BE2C (cell line): ENCODE measurements around the gene MYO1F.
"Not testable (repeated sequence)": the region's sequence is repeated elsewhere in the genome, so short reads cannot be mapped to it uniquely, and the experiment has no call there.

Experiments
- DNase-seq: peaks from one replicate; pipeline ENCODE4 v3.0.0-alpha.2; 2020
- H3K27me3 ChIP-seq: fragments of 250-450 bp; sonication (Bioruptor Pico); 2 replicates; pipeline ENCODE4 v1.5.1; 2020; ENCODE audit warnings: mild to moderate bottlenecking
- H3K36me3 ChIP-seq: fragments of 250-450 bp; sonication (Bioruptor Pico); 2 replicates; pipeline ENCODE4 v1.5.1; 2020; ENCODE audit warnings: mild to moderate bottlenecking
- H3K4me1 ChIP-seq: fragments of 250-450 bp; sonication (Bioruptor Pico); 2 replicates; pipeline ENCODE4 v1.5.1; 2020
- H3K4me3 ChIP-seq: 2 replicates; pipeline ENCODE4 v1.5.1; 2011; ENCODE audit warnings: low read depth, low read length
- H3K9me3 ChIP-seq: fragments of 250-450 bp; sonication (Bioruptor Pico); 2 replicates; pipeline ENCODE4 v1.5.1; 2020
- TF ChIP-seq, protein P1 (sequence below): IDR thresholded peaks from 2 replicates; pipeline ENCODE4 v1.5.1; 2012; ENCODE audit warnings: mild to moderate bottlenecking, low read depth, low read length

MYO1F gene

DNA sequence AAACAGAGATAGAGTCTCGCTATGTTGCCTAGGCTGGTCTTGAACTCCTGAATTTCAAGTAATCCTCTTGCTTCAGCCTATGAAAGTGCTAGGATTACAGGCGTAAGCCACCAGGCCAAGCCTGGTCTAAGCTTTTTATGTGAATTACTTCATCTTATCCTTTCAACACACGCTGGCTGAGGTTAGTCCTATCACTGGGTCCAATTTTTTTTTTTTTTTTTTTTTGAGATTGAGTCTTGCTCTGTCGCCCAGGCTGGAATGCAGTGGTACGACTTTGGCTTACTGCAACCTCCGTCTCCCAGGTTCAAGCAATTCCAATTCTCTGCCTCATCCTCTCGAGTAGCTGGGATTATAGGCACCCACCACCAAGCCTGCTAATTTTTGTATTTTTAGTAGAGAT, 10.4 kb downstream of the MYO1F start:
- Histone ChIP-seq H3K9me3 (no peaks in the 10 kb centered on the region), H3K4me1 (no peaks in the 10 kb centered on the region), H3K36me3 (no peaks in the 10 kb centered on the region), H3K27me3 (no peaks in the 10 kb centered on the region), H3K4me3 (no peak overlapping the region)
- TF ChIP-seq, protein P1, sequence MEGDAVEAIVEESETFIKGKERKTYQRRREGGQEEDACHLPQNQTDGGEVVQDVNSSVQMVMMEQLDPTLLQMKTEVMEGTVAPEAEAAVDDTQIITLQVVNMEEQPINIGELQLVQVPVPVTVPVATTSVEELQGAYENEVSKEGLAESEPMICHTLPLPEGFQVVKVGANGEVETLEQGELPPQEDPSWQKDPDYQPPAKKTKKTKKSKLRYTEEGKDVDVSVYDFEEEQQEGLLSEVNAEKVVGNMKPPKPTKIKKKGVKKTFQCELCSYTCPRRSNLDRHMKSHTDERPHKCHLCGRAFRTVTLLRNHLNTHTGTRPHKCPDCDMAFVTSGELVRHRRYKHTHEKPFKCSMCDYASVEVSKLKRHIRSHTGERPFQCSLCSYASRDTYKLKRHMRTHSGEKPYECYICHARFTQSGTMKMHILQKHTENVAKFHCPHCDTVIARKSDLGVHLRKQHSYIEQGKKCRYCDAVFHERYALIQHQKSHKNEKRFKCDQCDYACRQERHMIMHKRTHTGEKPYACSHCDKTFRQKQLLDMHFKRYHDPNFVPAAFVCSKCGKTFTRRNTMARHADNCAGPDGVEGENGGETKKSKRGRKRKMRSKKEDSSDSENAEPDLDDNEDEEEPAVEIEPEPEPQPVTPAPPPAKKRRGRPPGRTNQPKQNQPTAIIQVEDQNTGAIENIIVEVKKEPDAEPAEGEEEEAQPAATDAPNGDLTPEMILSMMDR, result no peak
- no peak for DNase-seq

DNA sequence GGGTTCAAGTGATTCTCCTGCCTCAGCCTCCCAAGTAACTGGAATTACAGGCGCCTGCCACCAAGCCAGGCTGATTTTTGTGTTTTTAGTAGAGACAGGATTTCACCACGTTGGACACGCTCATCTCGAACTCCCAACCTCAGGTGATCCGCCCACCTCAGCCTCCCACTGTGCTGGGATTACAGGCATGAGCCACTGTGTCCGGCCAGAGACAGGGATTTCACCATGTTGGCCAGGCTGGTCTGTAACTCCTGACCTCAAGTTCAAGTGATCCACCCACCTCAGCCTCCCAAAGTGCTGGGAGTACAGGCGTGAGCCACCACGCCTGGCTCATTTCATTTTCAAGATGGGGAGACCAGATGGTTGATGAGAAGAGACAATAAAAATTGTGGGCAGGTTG, 12.4 kb downstream of the MYO1F start:
- H3K4me3 ChIP-seq, DNase-seq, H3K27me3 ChIP-seq, H3K4me1 ChIP-seq, H3K36me3 ChIP-seq, H3K9me3 ChIP-seq: not testable (repeated sequence)

DNA sequence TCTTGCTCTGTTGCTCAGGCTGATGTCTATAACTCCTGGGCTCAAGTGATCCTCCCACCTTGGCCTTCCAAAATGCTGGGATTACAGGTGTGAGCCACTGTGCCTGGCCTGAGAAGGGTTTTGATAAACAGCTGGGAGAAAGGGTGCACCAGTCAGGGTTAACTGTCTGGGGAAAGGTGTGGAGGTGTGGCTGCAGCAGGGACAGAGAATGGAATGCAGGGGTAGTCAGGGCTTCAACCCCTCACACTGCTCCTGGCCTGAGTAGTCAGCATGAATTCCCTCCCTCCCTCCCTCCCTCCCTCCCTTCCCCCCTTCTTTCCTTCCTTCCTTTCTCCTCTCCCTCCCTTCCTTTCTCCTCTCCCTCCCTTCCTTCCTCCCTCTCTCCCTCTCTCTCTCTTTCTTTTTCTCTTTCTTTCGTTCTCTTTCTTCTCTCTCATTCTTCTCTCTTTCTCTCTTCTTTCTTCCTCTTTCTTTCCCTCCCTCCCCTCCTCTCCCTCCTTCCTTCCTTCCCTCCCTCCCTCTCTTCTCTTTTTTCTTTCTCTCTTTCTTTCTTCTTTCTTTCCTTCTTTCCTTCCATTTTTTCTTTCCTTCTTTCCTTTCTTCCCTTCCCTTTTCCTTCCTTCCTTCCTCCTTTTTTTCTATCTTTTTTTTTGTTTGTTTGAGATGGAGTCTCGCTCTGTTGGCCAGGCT, 16.0 kb downstream of the MYO1F start:
- DNase-seq, result no peak
- TF ChIP-seq, protein P1, result no peak
- Histone ChIP-seq H3K36me3 (no peaks in the 10 kb centered on the region), H3K9me3 (no peaks in the 10 kb centered on the region), H3K4me1 (no peaks in the 10 kb centered on the region), H3K27me3 (no peaks in the 10 kb centered on the region), H3K4me3 (no peak overlapping the region)

DNA sequence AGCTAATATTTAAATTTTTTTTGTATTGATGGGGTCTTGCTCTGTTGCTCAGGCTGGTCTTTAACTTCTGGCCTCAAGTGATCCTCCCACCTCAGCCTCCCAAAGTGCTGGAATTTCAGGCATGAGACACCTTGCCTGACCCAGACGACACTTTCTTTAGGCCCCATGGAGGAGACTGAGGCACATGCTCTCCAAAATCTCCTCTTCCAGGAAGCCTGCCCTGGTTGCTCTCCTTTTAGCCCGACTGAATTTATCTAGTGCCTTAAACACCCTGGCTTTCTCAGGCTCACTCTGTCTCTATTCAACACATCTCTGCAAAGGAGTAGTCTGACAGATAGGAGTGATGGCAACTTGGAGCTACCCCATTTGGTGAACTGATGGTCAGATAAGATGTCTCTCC, 18.9 kb downstream of the MYO1F start:
- Histone ChIP-seq H3K4me3 (no peak overlapping the region), H3K36me3 (no peaks in the 10 kb centered on the region), H3K4me1 (no peaks in the 10 kb centered on the region), H3K9me3 (no peaks in the 10 kb centered on the region), H3K27me3 (no peaks in the 10 kb centered on the region)
- DNase-seq, result no peak
- TF ChIP-seq, protein P1, result no peak

DNA sequence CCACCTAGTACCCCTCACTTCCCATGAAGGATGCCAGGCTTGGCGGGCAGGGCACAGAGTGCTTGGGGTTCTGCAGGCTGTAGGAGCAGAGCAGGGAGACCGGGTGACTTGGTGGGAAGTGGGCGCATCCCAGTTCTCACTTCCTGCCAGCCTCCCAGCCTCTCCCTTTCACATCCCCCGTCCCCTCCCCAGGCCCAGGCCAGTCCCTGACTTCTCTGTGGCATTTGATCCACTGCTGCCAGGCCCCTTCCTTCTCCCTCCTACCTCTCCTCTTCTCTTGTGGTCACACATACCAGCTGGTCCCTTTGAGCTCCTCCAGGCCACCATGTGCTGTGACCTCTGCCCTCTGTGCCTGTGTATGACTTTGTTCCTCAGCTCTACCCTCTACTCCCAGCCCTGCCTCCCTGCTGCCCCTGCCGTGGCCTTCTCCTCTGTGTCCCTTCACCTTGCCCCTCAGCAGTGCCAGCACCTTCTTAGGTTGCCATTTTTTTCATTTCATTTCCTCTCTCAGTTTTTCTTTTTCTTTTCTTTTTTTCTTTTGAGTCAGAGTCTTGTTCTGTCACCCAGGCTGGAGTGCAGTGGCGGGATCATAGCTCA, 19.5 kb downstream of the MYO1F start:
- H3K27me3 ChIP-seq, result no peaks in the 10 kb centered on the region
- TF ChIP-seq, protein P1, result no peak
- no peaks in the 10 kb centered on the region for H3K4me1 ChIP-seq
- no peaks in the 10 kb centered on the region for H3K9me3 ChIP-seq
- H3K36me3 ChIP-seq, result no peaks in the 10 kb centered on the region
- no peak for DNase-seq
- no peak overlapping the region for H3K4me3 ChIP-seq

DNA sequence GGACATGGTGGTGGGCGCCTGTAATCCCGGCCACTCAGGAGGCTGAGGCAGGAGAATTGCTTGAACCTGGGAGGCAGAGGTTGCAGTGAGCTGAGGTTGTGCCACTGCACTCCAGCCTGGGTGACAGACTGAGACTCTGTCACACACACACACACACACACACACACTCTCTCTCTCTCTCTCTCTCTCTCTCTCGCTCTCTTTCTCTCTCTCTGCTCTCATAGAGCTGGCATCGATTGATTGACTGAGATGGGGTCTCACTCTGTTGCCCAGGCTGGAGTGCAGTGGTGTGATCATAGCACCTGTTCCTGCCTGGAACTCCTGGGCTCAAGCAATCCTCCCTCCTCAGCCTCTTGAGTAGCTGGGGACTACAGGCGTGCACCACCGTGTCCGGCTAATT, 23.5 kb downstream of the MYO1F start:
- not testable (repeated sequence) for DNase-seq, H3K27me3 ChIP-seq, H3K36me3 ChIP-seq

DNA sequence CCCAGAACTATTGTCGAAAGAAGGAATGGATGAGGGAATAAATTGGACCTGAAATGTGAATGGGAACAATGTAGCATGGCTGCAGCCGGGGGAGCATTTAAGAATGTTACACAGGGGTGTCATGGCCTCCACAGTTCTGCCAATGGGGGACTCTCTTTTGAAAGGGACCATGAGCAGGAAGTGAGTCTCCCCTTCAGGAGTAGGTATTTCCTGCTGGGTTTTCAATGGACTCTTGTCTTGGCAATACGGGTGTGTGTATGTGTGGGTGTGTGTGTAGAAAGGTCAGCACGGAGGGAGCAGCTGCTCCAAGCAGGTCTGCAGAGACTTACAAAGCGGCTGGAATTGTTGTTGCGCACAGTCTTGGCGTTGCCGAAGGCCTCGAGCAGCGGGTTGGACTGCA, 24.4 kb downstream of the MYO1F start:
- H3K36me3 ChIP-seq, result no peaks in the 10 kb centered on the region
- no peaks in the 10 kb centered on the region for H3K4me1 ChIP-seq
- peak; percentile 34 for DNase-seq
- TF ChIP-seq, protein P1, result no peak
- no peaks in the 10 kb centered on the region for H3K27me3 ChIP-seq
- H3K9me3 ChIP-seq, result no peaks in the 10 kb centered on the region
- 0 out of 2 replicates have a peak overlapping the region, but pooled peaks have one; percentile 16 for H3K4me3 ChIP-seq

More for the DNA sequence above, 23.5 kb downstream of the MYO1F start:
- H3K9me3 ChIP-seq, H3K4me3 ChIP-seq, H3K4me1 ChIP-seq: not testable (repeated sequence)
